Smooth muscle cell (in vitro differentiated cells): ENCODE measurements around the gene ABCC4. TPM values are rescaled to one million over a fixed set of nuclear protein-coding genes. Genes with fewer than 3 reads are reported as not detected.
A peak's percentile ranks its signal among the peaks of the same experiment; 100 is the strongest.

Source experiments
- DNase-seq: peaks from one replicate; lab custom pipeline; 2025; ENCODE audit not compliant: unreplicated experiment; lab: John Stamatoyannopoulos, UW
- H2AFZ ChIP-seq: fragments of 200-600 bp; sonication (generic); 2 replicates; pipeline ENCODE4 v1.6.0; 2016; ENCODE audit warnings: antibody characterized with exemption, low read depth, mild to moderate bottlenecking
- H3F3A ChIP-seq: fragments of 200-600 bp; sonication (generic); 2 replicates; pipeline ENCODE4 v1.6.0; 2017; ENCODE audit warnings: antibody characterized with exemption, low read depth
- H3K27ac ChIP-seq: fragments of 200-600 bp; sonication (generic); 2 replicates; pipeline ENCODE4 v1.5.1; 2016; ENCODE audit warnings: low read depth, mild to moderate bottlenecking
- H3K27me3 ChIP-seq: fragments of 200-600 bp; sonication (generic); 2 replicates; pipeline ENCODE4 v1.6.1; 2016; ENCODE audit warnings: low read depth, mild to moderate bottlenecking
- H3K36me3 ChIP-seq: fragments of 200-600 bp; sonication (generic); 2 replicates; pipeline ENCODE4 v1.5.1; 2016; ENCODE audit warnings: low read depth
- H3K4me1 ChIP-seq: fragments of 200-600 bp; sonication (generic); 2 replicates; pipeline ENCODE4 v1.5.1; 2016; ENCODE audit warnings: low read depth
- H3K4me2 ChIP-seq: fragments of 200-600 bp; sonication (generic); 2 replicates; pipeline ENCODE4 v1.6.0; 2016; ENCODE audit warnings: mild to moderate bottlenecking
- H3K4me3 ChIP-seq: fragments of 200-600 bp; sonication (generic); 2 replicates; pipeline ENCODE4 v1.5.1; 2016; ENCODE audit warnings: mild to moderate bottlenecking
- H3K79me2 ChIP-seq: fragments of 200-600 bp; sonication (generic); 2 replicates; pipeline ENCODE4 v1.6.0; 2016; ENCODE audit warnings: low read depth, mild to moderate bottlenecking
- H3K9ac ChIP-seq: fragments of 200-600 bp; sonication (generic); 2 replicates; pipeline ENCODE4 v1.6.0; 2016; ENCODE audit warnings: low read depth
- H3K9me3 ChIP-seq: fragments of 200-600 bp; sonication (generic); replicated peaks from 2 replicates; pipeline ENCODE4 v1.5.1; 2016; ENCODE audit warnings: low read depth
- H4K20me1 ChIP-seq: fragments of 200-600 bp; sonication (generic); 2 replicates; pipeline ENCODE4 v1.6.0; 2016; ENCODE audit warnings: low read depth
- WGBS: methylation state at CpG from one replicate; pipeline ENCODE4 v1.1.7; 2016; ENCODE audit warnings: low lambda C conversion rate; 5-methylcytosine and 5-hydroxymethylcytosine counted together
- polyA plus RNA-seq: library from polyadenylated mRNA; unstranded; fragments of >200 nt; fragmentation: Nextera tagmentation; extraction: Ambion mirVana; gene quantifications from 2 replicates; pipeline ENCODE4 v1.2.1, GENCODE V29; 2016
- total RNA-seq: library from RNA; depleted of rRNA; stranded (reverse); fragments of >200 nt; gene quantifications from 2 replicates; pipeline ENCODE4 v1.2.3, GENCODE V29; 2014
- TF ChIP-seq, protein P1 (sequence below): fragments of 200-600 bp; sonication (generic); IDR thresholded peaks from 2 replicates; pipeline ENCODE4 v1.5.1; 2017; ENCODE audit warnings: borderline replicate concordance, mild to moderate bottlenecking, antibody characterized with exemption; ENCODE audit not compliant: insufficient read depth, poor library complexity, severe bottlenecking

The ABCC4 gene
- total and polyA plus RNA-seq, 2 experiments from 2014 or later: 11.9 to 37.7 TPM

DNA sequence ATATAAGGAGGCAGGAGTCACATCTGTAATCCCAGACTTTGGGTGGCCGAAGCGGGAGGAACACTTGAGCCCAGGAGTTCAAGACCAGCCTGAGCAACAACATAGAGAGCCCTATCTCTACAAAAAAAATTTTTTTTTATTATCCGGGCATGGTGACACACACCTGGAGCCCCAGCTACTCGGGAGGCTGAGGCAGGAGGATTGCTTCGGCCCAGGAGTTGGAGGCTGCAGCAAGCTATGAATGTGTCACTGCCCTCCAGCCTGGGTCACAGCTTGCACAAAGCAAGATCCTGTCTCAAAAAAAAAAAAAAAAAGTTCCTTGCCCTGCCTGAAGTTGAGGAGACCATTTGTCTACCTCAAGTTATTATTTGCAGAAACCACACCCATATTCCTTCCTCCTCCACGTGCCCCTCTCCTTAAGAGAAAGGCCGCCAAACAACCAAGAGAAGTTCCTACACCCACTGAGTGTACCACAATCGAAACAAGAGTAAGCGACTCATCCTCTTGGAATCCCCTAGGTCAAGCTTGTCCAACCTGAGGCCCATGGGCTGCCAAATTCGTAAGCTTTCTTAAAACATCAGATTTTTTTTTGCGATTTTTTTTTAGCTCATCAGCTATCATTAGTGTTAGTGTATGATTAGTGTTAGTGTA lies 2.2 kb downstream of the ABCC4 start:
- H3F3A ChIP-seq: peaks cover 10% of the 10 kb centered on the region
- no peaks in the 10 kb centered on the region for H3K9me3 ChIP-seq
- whole genome bisulfite sequencing: 70% methylated on average over 11 of the region's 11 CpGs
- H3K36me3 ChIP-seq: no peaks in the 10 kb centered on the region
- no peak overlapping the region for H2AFZ ChIP-seq
- TF ChIP-seq, protein P1, sequence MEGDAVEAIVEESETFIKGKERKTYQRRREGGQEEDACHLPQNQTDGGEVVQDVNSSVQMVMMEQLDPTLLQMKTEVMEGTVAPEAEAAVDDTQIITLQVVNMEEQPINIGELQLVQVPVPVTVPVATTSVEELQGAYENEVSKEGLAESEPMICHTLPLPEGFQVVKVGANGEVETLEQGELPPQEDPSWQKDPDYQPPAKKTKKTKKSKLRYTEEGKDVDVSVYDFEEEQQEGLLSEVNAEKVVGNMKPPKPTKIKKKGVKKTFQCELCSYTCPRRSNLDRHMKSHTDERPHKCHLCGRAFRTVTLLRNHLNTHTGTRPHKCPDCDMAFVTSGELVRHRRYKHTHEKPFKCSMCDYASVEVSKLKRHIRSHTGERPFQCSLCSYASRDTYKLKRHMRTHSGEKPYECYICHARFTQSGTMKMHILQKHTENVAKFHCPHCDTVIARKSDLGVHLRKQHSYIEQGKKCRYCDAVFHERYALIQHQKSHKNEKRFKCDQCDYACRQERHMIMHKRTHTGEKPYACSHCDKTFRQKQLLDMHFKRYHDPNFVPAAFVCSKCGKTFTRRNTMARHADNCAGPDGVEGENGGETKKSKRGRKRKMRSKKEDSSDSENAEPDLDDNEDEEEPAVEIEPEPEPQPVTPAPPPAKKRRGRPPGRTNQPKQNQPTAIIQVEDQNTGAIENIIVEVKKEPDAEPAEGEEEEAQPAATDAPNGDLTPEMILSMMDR: no peak
- peak overlapping the region; percentile 97 for H3K4me2 ChIP-seq
- no peak overlapping the region for H3K27ac ChIP-seq
- no peak for DNase-seq
- no peaks in the 10 kb centered on the region for H3K4me1 ChIP-seq
- H4K20me1 ChIP-seq: no peaks in the 10 kb centered on the region
- peaks cover 50% of the 10 kb centered on the region for H3K79me2 ChIP-seq
- H3K27me3 ChIP-seq: no peaks in the 10 kb centered on the region
- no peak overlapping the region for H3K9ac ChIP-seq
- no peak overlapping the region for H3K4me3 ChIP-seq

DNA sequence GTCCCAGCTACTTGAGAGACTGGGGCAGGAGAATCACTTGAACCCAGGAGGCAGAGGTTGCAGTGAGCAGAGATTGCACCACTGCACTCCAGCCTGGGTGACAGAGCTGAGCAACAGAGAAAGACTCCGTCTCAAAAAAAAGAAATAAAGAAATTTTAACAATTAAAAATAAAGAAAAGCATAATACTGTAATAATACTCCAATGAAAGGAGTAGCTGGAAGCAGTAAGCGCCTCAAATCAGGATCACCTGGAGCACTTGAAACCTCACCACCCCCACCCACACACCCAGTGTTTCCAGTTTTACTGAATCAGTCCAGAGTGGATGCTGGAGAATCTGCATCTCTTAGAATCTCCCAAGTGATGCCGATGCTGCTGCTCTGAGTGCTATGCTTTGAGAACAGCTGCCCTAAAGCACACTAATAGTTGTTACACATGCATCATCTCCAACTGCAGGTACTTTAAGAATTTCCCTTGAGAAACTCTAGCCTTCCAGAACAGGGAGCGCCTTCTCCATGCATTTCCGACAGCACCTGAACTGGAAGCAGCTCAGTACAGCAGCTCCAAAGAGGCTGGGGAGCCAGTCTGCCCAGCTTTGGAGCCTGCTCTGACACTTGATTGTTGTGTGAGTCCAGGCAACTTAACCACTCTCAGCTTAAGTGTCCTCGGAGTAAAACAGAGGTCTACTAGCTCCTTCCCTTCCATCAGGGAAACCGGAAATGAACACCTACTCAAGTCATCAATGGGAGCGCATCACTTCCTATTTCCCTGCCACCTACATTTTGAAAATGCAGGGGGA lies 2.9 kb downstream of the ABCC4 start:
- TF ChIP-seq, protein P1: no peak
- WGBS: 91% methylated on average over 8 of the region's 8 CpGs
- no peaks in the 10 kb centered on the region for H3K4me1 ChIP-seq
- no peaks in the 10 kb centered on the region for H3K27me3 ChIP-seq
- no peak overlapping the region for H3K27ac ChIP-seq
- no peaks in the 10 kb centered on the region for H3K9me3 ChIP-seq
- no peaks in the 10 kb centered on the region for H4K20me1 ChIP-seq
- H2AFZ ChIP-seq: no peak overlapping the region
- peak overlapping the region; percentile 97 for H3K4me2 ChIP-seq
- no peaks in the 10 kb centered on the region for H3K36me3 ChIP-seq
- peaks cover 10% of the 10 kb centered on the region for H3F3A ChIP-seq
- H3K9ac ChIP-seq: no peak overlapping the region
- H3K4me3 ChIP-seq: no peak overlapping the region
- DNase-seq: no peak
- H3K79me2 ChIP-seq: peaks cover 55% of the 10 kb centered on the region

DNA sequence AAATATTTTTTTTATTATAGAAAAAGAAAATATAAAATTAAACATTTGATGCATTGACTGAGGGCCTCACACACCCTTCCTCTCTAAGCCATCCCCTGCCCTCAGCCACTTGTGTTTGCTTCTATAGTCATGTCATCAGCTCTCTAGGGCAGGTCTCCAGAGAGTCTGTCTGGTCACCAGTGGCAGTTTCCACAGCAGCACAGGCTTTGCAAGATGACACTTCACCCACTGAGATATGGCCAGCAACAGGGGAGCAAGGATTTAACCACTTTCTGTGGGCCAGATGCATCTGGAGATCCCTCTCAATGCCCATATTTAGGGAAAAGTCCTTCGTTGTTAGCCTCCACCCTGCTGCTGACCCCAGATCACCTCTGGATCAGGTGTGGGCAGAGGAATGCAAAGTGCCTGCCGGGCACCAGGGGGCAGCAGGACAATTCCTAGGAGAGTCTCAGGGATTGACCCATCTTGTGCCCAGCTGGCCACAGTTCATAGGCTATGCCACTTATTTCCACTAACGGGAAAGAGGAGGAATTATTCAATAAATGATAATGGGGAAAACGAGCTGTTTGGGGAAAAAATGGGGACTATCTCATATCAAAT lies 4.8 kb downstream of the ABCC4 start:
- Histone ChIP-seq H3K9ac (no peak overlapping the region), H3K4me1 (no peaks in the 10 kb centered on the region), H3K27ac (no peak overlapping the region), H3K27me3 (no peaks in the 10 kb centered on the region), H3F3A (peaks cover 10% of the 10 kb centered on the region), H3K9me3 (no peaks in the 10 kb centered on the region), H2AFZ (no peak overlapping the region), H4K20me1 (no peaks in the 10 kb centered on the region), H3K4me3 (no peak overlapping the region), H3K36me3 (no peaks in the 10 kb centered on the region), H3K4me2 (no peak overlapping the region), H3K79me2 (peaks cover 58% of the 10 kb centered on the region)
- TF ChIP-seq, protein P1: peak; percentile 41
- DNase-seq: no peak
- WGBS: 65% methylated on average over 4 of the region's 4 CpGs
